ENCODE measurements around the gene OR6S1. TPM values are rescaled to one million over a fixed set of nuclear protein-coding genes. Genes with fewer than 3 reads are reported as not detected.

Gene OR6S1
- total and polyA plus RNA-seq, 7 experiments from 2014 or later, result not detected

- no peak overlapping the region for H3K4me3 ChIP-seq (ENCODE audit: low read length)
- ChIA-PET CTCF (interaction anchor here (1.3 to 7.2 kb wide), 5 partner anchors 71 to 284 kb away, joined by 3 to 104 read pairs (median 19); partner anchors contain the start of genes ANG and TEP1), POLR2A (interaction anchor here (2.8 to 4.9 kb wide), 3 partner anchors 73 to 280 kb away, joined by 14 to 26 read pairs (median 18); partner anchors contain the start of genes CCNB1IP1, PIP4P1 and RNASE4)
- intact Hi-C loops (cut with micrococcal nuclease), result loop anchor here (5.0 kb wide), 4 partner anchors 41 to 771 kb away; partner anchors contain the start of gene SUPT16H (in 1 of the 2)
- Mint-ChIP-seq H3K27ac (no peak overlapping the region), H3K9me3 (no peaks in the 10 kb centered on the region), H3K4me1 (peaks cover 0 to 15% (median 4%) of the 10 kb centered on the region in 7 donors), H3K4me3 (no peak overlapping the region), H3K36me3 (no peaks in the 10 kb centered on the region), H3K27me3 (no peaks in the 10 kb centered on the region)
- H3K27me3 ChIP-seq (ENCODE audit: control insufficient read depth in 2 of 2, insufficient read depth in 2 of 2, low read length in 2 of 2), result no peaks in the 10 kb centered on the region
- DNase-seq, result no peak
- no peak for ATAC-seq
- H3K36me3 ChIP-seq (ENCODE audit: control insufficient read depth in 2 of 3, insufficient read depth in 3 of 3, low read length in 3 of 3), result no peaks in the 10 kb centered on the region
- H3K4me1 ChIP-seq (ENCODE audit: control insufficient read depth in 2 of 2, insufficient read depth in 2 of 2, low read length in 2 of 2), result peaks cover 20 to 29% of the 10 kb centered on the region in 2 donors
- no peak overlapping the region for H3K27ac ChIP-seq (ENCODE audit: low read depth, low read length)
- no peaks in the 10 kb centered on the region for H3K9me3 ChIP-seq (ENCODE audit: control insufficient read depth in 2 of 3, low read length in 3 of 3)
Measured at GRCh38 chr14:20611277-20611676, 30.2 kb downstream of the OR6S1 start.

- peak overlapping the region; percentile 68 for H3K4me3 ChIP-seq (ENCODE audit: low read length)
- ATAC-seq (peak; percentile 36), DNase-seq (peak; percentile 46 to 80 (median 72))
- ChIA-PET CTCF (interaction anchor here (0.6 to 7.2 kb wide), 17 partner anchors 12 to 298 kb away, joined by 3 to 104 read pairs (median 5); partner anchors contain the start of genes ANG, PARP2 and TEP1), POLR2A (interaction anchor here (0.8 to 4.9 kb wide), 13 partner anchors 21 to 283 kb away, joined by 3 to 26 read pairs (median 5); partner anchors contain the start of genes APEX1, CCNB1IP1, PARP2 and PIP4P1)
- H3K4me1 ChIP-seq (ENCODE audit: control insufficient read depth in 2 of 2, insufficient read depth in 2 of 2, low read length in 2 of 2), result peaks cover 20 to 29% of the 10 kb centered on the region in 2 donors
- H3K27ac Mint-ChIP-seq, result no peak overlapping the region
- intact Hi-C loops (cut with micrococcal nuclease), result loop anchor here (1.0 to 5.0 kb wide), 5 partner anchors 42 to 772 kb away; partner anchors contain the start of genes PNP (in 1 of the 2) and SUPT16H (in 1 of the 2)
- peaks cover 0 to 13% (median 0%) of the 10 kb centered on the region in 7 donors for H3K4me1 Mint-ChIP-seq
- no peaks in the 10 kb centered on the region for H3K27me3 ChIP-seq (ENCODE audit: control insufficient read depth in 2 of 2, insufficient read depth in 2 of 2, low read length in 2 of 2)
- H3K36me3 Mint-ChIP-seq, result no peaks in the 10 kb centered on the region
- H3K27me3 Mint-ChIP-seq, result no peaks in the 10 kb centered on the region
- H3K36me3 ChIP-seq (ENCODE audit: control insufficient read depth in 2 of 3, insufficient read depth in 3 of 3, low read length in 3 of 3), result no peaks in the 10 kb centered on the region
- peak overlapping the region; percentile 41 for H3K27ac ChIP-seq (ENCODE audit: low read depth, low read length)
- H3K9me3 ChIP-seq (ENCODE audit: control insufficient read depth in 2 of 3, low read length in 3 of 3), result no peaks in the 10 kb centered on the region
- H3K9me3 Mint-ChIP-seq, result no peaks in the 10 kb centered on the region
- no peak overlapping the region for H3K4me3 Mint-ChIP-seq
Measured at GRCh38 chr14:20610002-20610765, 31.3 kb downstream of the OR6S1 start.

- H3K4me3 Mint-ChIP-seq, result no peak overlapping the region
- intact Hi-C loops (cut with micrococcal nuclease), result loop anchor here (1.0 to 5.0 kb wide), 11 partner anchors 43 to 773 kb away; partner anchors contain the start of genes APEX1 (in 2 of the 2), PNP (in 1 of the 2) and SUPT16H (in 1 of the 2)
- H3K9me3 ChIP-seq (ENCODE audit: control insufficient read depth in 2 of 3, low read length in 3 of 3), result no peaks in the 10 kb centered on the region
- H3K36me3 Mint-ChIP-seq, result no peaks in the 10 kb centered on the region
- peaks cover 0 to 7% (median 0%) of the 10 kb centered on the region in 7 donors for H3K4me1 Mint-ChIP-seq
- ChIA-PET POLR2A (interaction anchor here (0.8 to 4.9 kb wide), 14 partner anchors 74 to 282 kb away, joined by 3 to 26 read pairs (median 4); partner anchors contain the start of genes APEX1, CCNB1IP1, PARP2 and PIP4P1), CTCF (interaction anchor here (0.6 to 7.2 kb wide), 26 partner anchors 13 to 303 kb away, joined by 3 to 104 read pairs (median 4); partner anchors contain the start of genes ANG, PARP2 and TEP1)
- H3K27ac ChIP-seq (ENCODE audit: low read depth, low read length), result peak overlapping the region; percentile 41
- no peaks in the 10 kb centered on the region for H3K27me3 Mint-ChIP-seq
- no peaks in the 10 kb centered on the region for H3K9me3 Mint-ChIP-seq
- H3K27ac Mint-ChIP-seq, result no peak overlapping the region
- no peaks in the 10 kb centered on the region for H3K27me3 ChIP-seq (ENCODE audit: control insufficient read depth in 2 of 2, insufficient read depth in 2 of 2, low read length in 2 of 2)
- ATAC-seq (peak; percentile 57), DNase-seq (peak; percentile 25 to 80 (median 74))
- H3K36me3 ChIP-seq (ENCODE audit: control insufficient read depth in 2 of 3, insufficient read depth in 3 of 3, low read length in 3 of 3), result no peaks in the 10 kb centered on the region
- H3K4me3 ChIP-seq (ENCODE audit: low read length), result peak overlapping the region; percentile 68
- H3K4me1 ChIP-seq (ENCODE audit: control insufficient read depth in 2 of 2, insufficient read depth in 2 of 2, low read length in 2 of 2), result peaks cover 20 to 29% of the 10 kb centered on the region in 2 donors
Measured at GRCh38 chr14:20609215-20610001, 32.1 kb downstream of the OR6S1 start.

- H3K36me3 ChIP-seq (ENCODE audit: control insufficient read depth in 2 of 3, insufficient read depth in 3 of 3, low read length in 3 of 3), result no peaks in the 10 kb centered on the region
- H3K4me1 ChIP-seq (ENCODE audit: control insufficient read depth in 2 of 2, insufficient read depth in 2 of 2, low read length in 2 of 2), result peaks cover 20% of the 10 kb centered on the region in 2 donors
- H3K27me3 Mint-ChIP-seq, result no peaks in the 10 kb centered on the region
- no peak overlapping the region for H3K27ac Mint-ChIP-seq
- H3K4me1 Mint-ChIP-seq, result peaks cover 0 to 7% (median 0%) of the 10 kb centered on the region in 7 donors
- intact Hi-C loops (cut with micrococcal nuclease), result loop anchor here (1.0 kb wide), 6 partner anchors 55 to 281 kb away; partner anchors contain the start of gene APEX1 (in 2 of the 2)
- H3K27ac ChIP-seq (ENCODE audit: low read depth, low read length), result no peak overlapping the region
- ATAC-seq (no peak), DNase-seq (no peak)
- no peaks in the 10 kb centered on the region for H3K36me3 Mint-ChIP-seq
- peak overlapping the region in 1 of 10 donors; percentile 16 for H3K4me3 Mint-ChIP-seq
- no peaks in the 10 kb centered on the region for H3K27me3 ChIP-seq (ENCODE audit: control insufficient read depth in 2 of 2, insufficient read depth in 2 of 2, low read length in 2 of 2)
- ChIA-PET CTCF (interaction anchor here (0.6 to 7.2 kb wide), 16 partner anchors 53 to 302 kb away, joined by 3 to 104 read pairs (median 4); partner anchors contain the start of genes ANG, PARP2 and TEP1), POLR2A (interaction anchor here (0.8 to 4.9 kb wide), 7 partner anchors 75 to 281 kb away, joined by 3 to 26 read pairs (median 14); partner anchors contain the start of genes CCNB1IP1, PIP4P1, RNASE4 and TEP1)
- no peaks in the 10 kb centered on the region for H3K9me3 Mint-ChIP-seq
- no peak overlapping the region for H3K4me3 ChIP-seq (ENCODE audit: low read length)
- H3K9me3 ChIP-seq (ENCODE audit: control insufficient read depth in 2 of 3, low read length in 3 of 3), result no peaks in the 10 kb centered on the region
Measured at GRCh38 chr14:20608383-20609110, 32.9 kb downstream of the OR6S1 start.

- no peak overlapping the region for H3K27ac ChIP-seq (ENCODE audit: low read depth, low read length)
- H3K4me3 ChIP-seq (ENCODE audit: low read length), result no peak overlapping the region
- Mint-ChIP-seq H3K4me1 (peaks cover 0 to 7% (median 0%) of the 10 kb centered on the region in 7 donors), H3K27me3 (no peaks in the 10 kb centered on the region), H3K4me3 (no peak overlapping the region), H3K9me3 (no peaks in the 10 kb centered on the region), H3K27ac (no peak overlapping the region), H3K36me3 (no peaks in the 10 kb centered on the region)
- no peak for DNase-seq
- ATAC-seq, result no peak
- no peaks in the 10 kb centered on the region for H3K9me3 ChIP-seq (ENCODE audit: control insufficient read depth in 2 of 3, low read length in 3 of 3)
- H3K4me1 ChIP-seq (ENCODE audit: control insufficient read depth in 2 of 2, insufficient read depth in 2 of 2, low read length in 2 of 2), result peaks cover 15 to 16% of the 10 kb centered on the region in 2 donors
- ChIA-PET POLR2A (interaction anchor here (0.9 kb wide), 1 partner anchor 265 kb away, joined by 4 read pairs; the partner anchor contains the start of gene PARP2), CTCF (interaction anchor here (0.6 to 7.2 kb wide), 7 partner anchors 18 to 280 kb away, joined by 3 to 104 read pairs (median 12); no protein-coding TSS in a partner anchor)
- H3K36me3 ChIP-seq (ENCODE audit: control insufficient read depth in 2 of 3, insufficient read depth in 3 of 3, low read length in 3 of 3), result no peaks in the 10 kb centered on the region
- no peaks in the 10 kb centered on the region for H3K27me3 ChIP-seq (ENCODE audit: control insufficient read depth in 2 of 2, insufficient read depth in 2 of 2, low read length in 2 of 2)
- intact Hi-C loops (cut with micrococcal nuclease), result no loop called here
Measured at GRCh38 chr14:20607617-20608016, 33.9 kb downstream of the OR6S1 start.

All from naive thymus-derived CD4-positive, alpha-beta T cell (primary cell).